K562 treated with DMSO at 1 percent for 4 hours (cell line): ENCODE data around the gene WDR18. TPM values are rescaled to one million over a fixed set of nuclear protein-coding genes. Genes with fewer than 3 reads are reported as not detected.

Experiments
- total RNA-seq: library from RNA; unstranded; fragments of 300-600 nt; gene quantifications from 2 replicates; pipeline ENCODE4 v1.2.3, GENCODE V29; 2022; ENCODE audit not compliant: insufficient read depth

The WDR18 gene, protein sequence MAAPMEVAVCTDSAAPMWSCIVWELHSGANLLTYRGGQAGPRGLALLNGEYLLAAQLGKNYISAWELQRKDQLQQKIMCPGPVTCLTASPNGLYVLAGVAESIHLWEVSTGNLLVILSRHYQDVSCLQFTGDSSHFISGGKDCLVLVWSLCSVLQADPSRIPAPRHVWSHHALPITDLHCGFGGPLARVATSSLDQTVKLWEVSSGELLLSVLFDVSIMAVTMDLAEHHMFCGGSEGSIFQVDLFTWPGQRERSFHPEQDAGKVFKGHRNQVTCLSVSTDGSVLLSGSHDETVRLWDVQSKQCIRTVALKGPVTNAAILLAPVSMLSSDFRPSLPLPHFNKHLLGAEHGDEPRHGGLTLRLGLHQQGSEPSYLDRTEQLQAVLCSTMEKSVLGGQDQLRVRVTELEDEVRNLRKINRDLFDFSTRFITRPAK
- total RNA-seq, result 69.4 and 76.6 TPM in 2 replicates

DNA sequence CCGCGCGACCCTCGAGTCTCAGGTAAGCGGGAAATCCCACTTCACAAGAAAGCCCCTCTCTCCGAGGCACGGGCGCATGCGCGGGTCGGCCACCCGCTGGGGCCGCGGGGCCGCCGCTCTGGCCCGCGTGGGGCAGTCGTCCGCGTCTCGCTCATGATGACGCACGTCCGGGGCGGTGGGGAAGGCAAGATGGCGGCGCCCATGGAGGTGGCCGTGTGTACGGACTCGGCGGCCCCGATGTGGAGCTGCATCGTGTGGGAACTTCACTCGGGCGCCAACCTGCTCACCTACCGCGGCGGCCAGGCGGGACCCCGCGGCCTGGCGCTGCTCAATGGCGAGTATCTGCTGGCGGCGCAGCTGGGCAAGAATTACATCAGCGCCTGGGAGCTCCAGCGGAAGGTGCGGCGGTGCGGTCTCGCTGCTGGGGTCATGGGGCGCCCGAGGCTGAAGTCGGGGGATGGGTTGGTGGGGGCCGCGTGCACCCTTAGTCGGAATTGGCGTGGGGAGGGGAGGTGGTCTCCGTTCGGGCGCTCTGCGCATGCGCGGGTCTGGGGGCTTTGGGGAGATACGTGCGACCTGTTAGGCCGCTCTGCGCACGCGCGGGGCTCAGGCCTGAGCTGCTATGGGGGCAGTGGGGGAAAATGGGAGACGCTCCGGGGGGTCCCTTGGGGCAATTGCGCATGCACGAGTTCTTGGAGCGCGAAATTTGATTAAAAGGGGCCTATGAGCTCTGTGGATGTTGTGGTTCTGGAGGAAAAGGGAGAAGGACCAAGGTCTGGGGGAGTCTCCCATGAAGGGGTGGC lies at the start of gene WDR18:
Gene WDR18 (plus strand): TSS at position 181 of the 803 bp plus-strand sequence. CDS start 9 bp downstream, at position 190.

DNA sequence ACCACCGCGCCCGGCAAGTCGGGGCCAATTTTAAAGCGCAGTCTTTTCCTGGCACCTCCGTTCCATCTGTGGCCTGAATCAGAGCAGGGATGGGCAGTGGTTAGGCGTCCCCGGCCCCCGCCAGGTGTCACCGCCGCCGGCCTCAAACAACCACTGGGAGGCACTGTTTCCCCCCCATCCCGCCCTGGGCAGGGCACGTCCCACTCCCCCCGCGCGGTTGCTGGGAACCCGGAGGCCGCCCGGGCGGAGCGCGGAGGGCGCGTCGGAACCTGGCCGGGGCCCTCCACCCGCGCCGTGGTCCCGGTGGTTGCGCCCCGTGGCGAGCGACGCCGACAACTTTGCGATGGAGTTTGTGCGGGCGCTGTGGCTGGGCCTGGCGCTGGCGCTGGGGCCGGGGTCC lies 15.9 kb downstream of the WDR18 start, which contains the start of gene GRIN3B:
Gene GRIN3B (plus strand): TSS at position 325 of the 400 bp plus-strand sequence. CDS start 19 bp downstream, at position 344.

DNA sequence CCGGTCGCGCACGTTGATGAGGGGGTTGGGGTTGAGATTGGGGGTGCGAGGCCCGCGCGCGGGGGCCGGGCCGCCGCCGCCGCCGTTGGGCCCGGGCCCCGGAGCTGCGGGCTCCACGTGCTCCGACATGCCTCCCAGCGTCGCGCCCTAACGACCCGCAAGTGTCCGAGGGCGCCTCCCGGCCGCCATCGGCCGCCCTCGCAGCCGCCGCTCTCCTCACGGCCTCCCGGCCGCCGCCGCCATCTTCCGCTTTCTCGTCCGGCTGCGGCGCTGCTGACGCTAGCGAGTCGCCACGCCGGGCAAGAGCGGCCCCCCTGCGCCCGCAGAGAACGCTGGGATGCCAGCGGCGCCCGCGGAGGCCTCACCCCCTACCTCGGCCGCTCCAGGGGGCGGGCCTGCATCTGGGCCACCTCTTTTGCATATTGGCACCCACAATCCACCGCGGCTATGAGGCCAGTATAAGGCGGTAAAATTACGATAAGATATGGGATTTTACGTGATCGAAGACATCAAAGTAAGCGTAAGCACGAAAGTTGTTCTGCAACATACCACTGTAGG lies 36.8 kb downstream of the WDR18 start, which contains the start of gene TMEM259:
Gene TMEM259 (minus strand): TSS at position 256 of the 558 bp plus-strand sequence. CDS start 127 bp downstream, at position 129.

DNA sequence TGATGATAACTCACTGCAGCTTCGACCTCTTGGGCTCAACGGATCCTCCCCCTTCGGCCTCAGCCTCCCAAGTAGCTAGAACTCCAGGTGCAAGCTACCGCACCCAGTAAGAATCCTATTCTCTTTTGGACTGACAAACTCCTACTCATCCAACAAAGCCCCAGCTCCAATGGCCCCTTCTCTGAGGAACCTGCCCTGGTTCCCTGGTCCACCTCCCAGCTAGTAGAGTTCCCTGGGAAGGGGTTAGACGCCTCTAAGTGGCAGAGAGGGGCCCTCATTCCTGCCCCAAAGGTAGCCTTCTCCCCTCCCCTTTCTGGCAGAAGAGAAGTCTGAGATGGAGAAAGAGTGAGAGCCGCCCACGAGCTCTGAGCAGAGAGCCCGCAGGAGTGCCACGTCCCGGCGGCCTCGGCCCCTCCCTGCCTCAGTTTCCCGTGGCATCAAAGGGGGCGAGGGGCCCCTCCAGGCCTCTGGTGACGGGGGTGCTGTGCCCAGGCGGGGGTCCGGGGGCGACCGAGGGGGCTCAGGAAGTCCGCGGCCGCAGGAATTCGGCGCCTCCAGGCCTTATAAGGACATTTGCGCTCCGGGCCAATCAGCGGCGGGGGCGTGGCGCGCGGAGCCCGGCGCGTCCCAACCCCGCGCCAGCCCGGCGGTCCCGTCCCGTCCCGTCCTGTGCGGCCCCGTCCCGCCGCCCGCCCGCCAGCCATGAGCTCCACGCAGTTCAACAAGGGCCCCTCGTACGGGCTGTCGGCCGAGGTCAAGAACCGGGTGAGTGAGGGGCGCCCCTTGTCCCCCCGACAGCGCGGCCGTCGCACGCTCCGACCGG lies 42.0 kb downstream of the WDR18 start, which contains the start of gene CNN2:
Gene CNN2 (plus strand): TSS at position 649 of the 823 bp plus-strand sequence. CDS start 54 bp downstream, at position 703.

DNA sequence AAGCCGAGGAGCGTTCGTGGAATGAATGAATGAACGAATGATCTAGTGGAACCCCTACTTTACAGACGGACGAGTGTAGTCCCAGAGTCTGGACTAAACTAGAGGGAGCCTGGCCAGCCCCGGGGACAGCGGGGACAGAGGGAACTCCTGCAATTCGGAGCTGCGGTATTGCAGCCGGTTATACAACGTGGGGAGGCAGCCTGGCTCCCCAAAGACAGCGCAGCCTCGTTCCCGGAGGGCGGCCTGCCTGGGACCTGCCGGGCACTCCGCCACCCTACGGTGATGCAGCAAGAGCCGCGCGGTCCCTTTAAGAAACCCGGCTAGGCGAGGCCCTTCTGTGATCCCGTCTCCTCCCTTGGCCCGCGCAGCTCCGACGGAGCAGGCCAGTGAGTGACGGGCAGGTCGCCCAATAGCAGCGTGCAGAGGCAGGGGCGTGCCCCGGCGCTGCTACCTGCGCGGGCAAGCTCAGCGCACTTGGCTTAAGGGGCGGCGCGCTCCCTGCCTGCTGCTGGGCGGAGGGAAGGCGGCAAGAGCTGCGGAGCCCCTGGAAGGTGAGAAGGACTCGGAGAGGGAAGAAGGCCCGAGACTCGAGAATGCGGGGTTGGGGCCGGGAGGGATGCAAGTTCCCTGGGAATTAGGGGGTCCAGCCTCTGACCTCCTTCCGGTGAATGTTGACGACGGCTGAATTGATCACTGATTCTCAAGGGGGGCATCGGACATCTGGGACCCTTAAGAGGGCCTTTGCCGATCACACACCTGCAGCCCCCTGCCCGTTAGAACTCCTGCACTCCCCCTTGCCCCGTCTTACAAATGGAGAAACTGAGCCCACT lies 55.7 kb downstream of the WDR18 start, which contains the start of gene ABCA7:
Gene ABCA7 (plus strand): TSS at position 462 of the 830 bp plus-strand sequence. CDS start 1,255 bp downstream, outside the sequence.

Other genes with a start within 250 kb of the WDR18 start
- not detected in 2 replicates for gene MISP, start 233.2 kb upstream of the WDR18 start, total RNA-seq
- 358 and 442 TPM in 2 replicates for gene PTBP1, start 186.9 kb upstream of the WDR18 start, total RNA-seq
- gene PLPPR3, start 162.4 kb upstream of the WDR18 start, total RNA-seq, result 86.2 and 97.2 TPM in 2 replicates
- gene AZU1, start 156.5 kb upstream of the WDR18 start, total RNA-seq, result 2.0 and 4.1 TPM in 2 replicates
- gene PRTN3, start 143.3 kb upstream of the WDR18 start, total RNA-seq, result 4.7 and 5.0 TPM in 2 replicates
- not detected in 2 replicates for gene ELANE, start 132.0 kb upstream of the WDR18 start, total RNA-seq
- 44.6 and 62.6 TPM in 2 replicates for gene CFD, start 124.7 kb upstream of the WDR18 start, total RNA-seq
- gene MED16, start 91.2 kb upstream of the WDR18 start, total RNA-seq, result 29.7 and 43.4 TPM in 2 replicates
- gene RNU6-9, start 90.9 kb upstream of the WDR18 start, total RNA-seq, result not detected in 2 replicates
- gene R3HDM4, start 71.1 kb upstream of the WDR18 start, total RNA-seq, result 152 and 154 TPM in 2 replicates
- 3.7 and 5.8 TPM in 2 replicates for gene KISS1R, start 67.0 kb upstream of the WDR18 start, total RNA-seq
- gene ARID3A, start 58.3 kb upstream of the WDR18 start, total RNA-seq, result 40.2 and 46.0 TPM in 2 replicates
- gene GRIN3B, start 16.1 kb downstream of the WDR18 start, total RNA-seq, result 0.75 and 0.97 TPM in 2 replicates
- 198 and 255 TPM in 2 replicates for gene TMEM259, start 36.8 kb downstream of the WDR18 start, total RNA-seq
- not detected in 2 replicates for gene RNU6-2, start 37.2 kb downstream of the WDR18 start, total RNA-seq
- gene CNN2, start 42.3 kb downstream of the WDR18 start, total RNA-seq, result 117 and 118 TPM in 2 replicates
- gene ABCA7, start 55.8 kb downstream of the WDR18 start, total RNA-seq, result 41.5 and 58.2 TPM in 2 replicates
- gene ARHGAP45, start 82.8 kb downstream of the WDR18 start, total RNA-seq, result 21.6 and 27.0 TPM in 2 replicates
- 205 and 214 TPM in 2 replicates for gene POLR2E, start 111.0 kb downstream of the WDR18 start, total RNA-seq
- gene GPX4, start 119.6 kb downstream of the WDR18 start, total RNA-seq, result 870 and 876 TPM in 2 replicates
- gene SBNO2, start 189.9 kb downstream of the WDR18 start, total RNA-seq, result 36.2 and 36.3 TPM in 2 replicates
- gene STK11, start 221.4 kb downstream of the WDR18 start, total RNA-seq, result 105 and 123 TPM in 2 replicates